ENCODE results near the gene HMG20A.

The HMG20A gene

GRCh38 chr15:77500989-77501388 lies 80.3 kb downstream of the HMG20A start:
- DNase-seq (ENCODE audit: low spot score): no peak

GRCh38 chr15:77502379-77503095 lies 81.8 kb downstream of the HMG20A start:
- DNase-seq (ENCODE audit: low spot score): no peak

- no peak for DNase-seq (ENCODE audit: low spot score)
Measured at GRCh38 chr15:77503240-77503639, 82.6 kb downstream of the HMG20A start.

GRCh38 chr15:77503764-77504163 lies 83.1 kb downstream of the HMG20A start:
- DNase-seq (ENCODE audit: low spot score): no peak

- DNase-seq (ENCODE audit: low spot score): no peak
Measured at GRCh38 chr15:77504306-77504705, 83.6 kb downstream of the HMG20A start.

GRCh38 chr15:77504871-77505270 lies 84.2 kb downstream of the HMG20A start:
- DNase-seq (ENCODE audit: low spot score): no peak

GRCh38 chr15:77505556-77505955 lies 84.9 kb downstream of the HMG20A start:
- DNase-seq (ENCODE audit: low spot score): no peak

GRCh38 chr15:77506311-77507142 lies 85.8 kb downstream of the HMG20A start:
- peak; percentile 61 for DNase-seq (ENCODE audit: low spot score)

GRCh38 chr15:77507143-77507897 lies 86.6 kb downstream of the HMG20A start:
- DNase-seq (ENCODE audit: low spot score): no peak

GRCh38 chr15:77507911-77508310 lies 87.2 kb downstream of the HMG20A start:
- no peak for DNase-seq (ENCODE audit: low spot score)

GRCh38 chr15:77508541-77509243 lies 88.0 kb downstream of the HMG20A start:
- no peak for DNase-seq (ENCODE audit: low spot score)

- DNase-seq (ENCODE audit: low spot score): peak; percentile 71
Measured at GRCh38 chr15:77510066-77511057, 89.7 kb downstream of the HMG20A start.

GRCh38 chr15:77511869-77512268 lies 91.2 kb downstream of the HMG20A start:
- DNase-seq (ENCODE audit: low spot score): no peak

- no peak for DNase-seq (ENCODE audit: low spot score)
Measured at GRCh38 chr15:77513226-77513625, 92.5 kb downstream of the HMG20A start.

GRCh38 chr15:77514641-77515402 lies 94.1 kb downstream of the HMG20A start:
- no peak for DNase-seq (ENCODE audit: low spot score)

- DNase-seq (ENCODE audit: low spot score): no peak
Measured at GRCh38 chr15:77515613-77516012, 94.9 kb downstream of the HMG20A start.

- DNase-seq (ENCODE audit: low spot score): no peak
Measured at GRCh38 chr15:77516076-77516475, 95.4 kb downstream of the HMG20A start.

- DNase-seq (ENCODE audit: low spot score): no peak
Measured at GRCh38 chr15:77516786-77517185, 96.1 kb downstream of the HMG20A start.

- DNase-seq (ENCODE audit: low spot score): no peak
Measured at GRCh38 chr15:77517579-77517978, 96.9 kb downstream of the HMG20A start.

- DNase-seq (ENCODE audit: low spot score): no peak
Measured at GRCh38 chr15:77518458-77518857, 97.8 kb downstream of the HMG20A start.

Data from iPS-NIHi11 (cell line).